HG03175 (cell line): ENCODE measurements around the gene JAZF1.

Experiments
- ATAC-seq: cut with Tn5 transposase; IDR thresholded peaks from one replicate; pipeline ENCODE4 v1.9.1; 2021; ENCODE audit warnings: mild to moderate bottlenecking, moderate library complexity; ENCODE audit not compliant: unreplicated experiment

The JAZF1 gene

GRCh38 chr7:28078036-28078901 is 102.3 kb downstream of the JAZF1 start:
- ATAC-seq = no peak

- no peak for ATAC-seq
Measured at GRCh38 chr7:28077616-28078015, 103.0 kb downstream of the JAZF1 start.

GRCh38 chr7:28076423-28077200 is 104.0 kb downstream of the JAZF1 start:
- no peak for ATAC-seq

- ATAC-seq = no peak
Measured at GRCh38 chr7:28075674-28076358, 104.8 kb downstream of the JAZF1 start.

- no peak for ATAC-seq
Measured at GRCh38 chr7:28072876-28073514, 107.6 kb downstream of the JAZF1 start.

GRCh38 chr7:28071570-28071969 is 109.0 kb downstream of the JAZF1 start:
- no peak for ATAC-seq

- no peak for ATAC-seq
Measured at GRCh38 chr7:28070297-28071055, 110.1 kb downstream of the JAZF1 start.

GRCh38 chr7:28069807-28070206 is 110.8 kb downstream of the JAZF1 start:
- ATAC-seq = no peak

GRCh38 chr7:28069388-28069787 is 111.2 kb downstream of the JAZF1 start:
- no peak for ATAC-seq

GRCh38 chr7:28068811-28069216 is 111.8 kb downstream of the JAZF1 start:
- ATAC-seq = no peak

GRCh38 chr7:28067171-28067570 is 113.4 kb downstream of the JAZF1 start:
- ATAC-seq = no peak

- ATAC-seq = no peak
Measured at GRCh38 chr7:28065721-28066285, 114.8 kb downstream of the JAZF1 start.

GRCh38 chr7:28065308-28065707 is 115.3 kb downstream of the JAZF1 start:
- no peak for ATAC-seq

- ATAC-seq = no peak
Measured at GRCh38 chr7:28064437-28064836, 116.2 kb downstream of the JAZF1 start.

- ATAC-seq = peak; percentile 75
Measured at GRCh38 chr7:28062197-28062991, 118.2 kb downstream of the JAZF1 start.

GRCh38 chr7:28061824-28062196 is 118.8 kb downstream of the JAZF1 start:
- no peak for ATAC-seq

GRCh38 chr7:28060371-28060950 is 120.1 kb downstream of the JAZF1 start:
- ATAC-seq = no peak

GRCh38 chr7:28055161-28055544 is 125.4 kb downstream of the JAZF1 start:
- no peak for ATAC-seq
